CD4-positive, alpha-beta T cell treated with Interleukin-4 for 1 hour (primary cell): ENCODE measurements around the gene C2orf42.
"Not testable (repeated sequence)": the region's sequence is repeated elsewhere in the genome, so short reads cannot be mapped to it uniquely, and the experiment has no call there.

Experiments
- DNase-seq, 2 donors: peaks; one replicate each; pipeline ENCODE4 v3.0.0-alpha.2; 2020 to 2022

Gene C2orf42

GRCh38 chr2:70102323-70102905 is 88.4 kb downstream of the C2orf42 start:
- DNase-seq = peak in 1 of 2 donors; percentile 3

- not testable (repeated sequence) for DNase-seq
Observed at GRCh38 chr2:70101686-70102085, 89.1 kb downstream of the C2orf42 start.

- DNase-seq = no peak
Observed at GRCh38 chr2:70101174-70101573, 89.6 kb downstream of the C2orf42 start.
